ENCODE results near the gene OR2S2. TPM values are rescaled to one million over a fixed set of nuclear protein-coding genes. Genes with fewer than 3 reads are reported as not detected.
"Not testable (repeated sequence)": the region's sequence is repeated elsewhere in the genome, so short reads cannot be mapped to it uniquely, and the experiment has no call there.

OR2S2 gene
- total and polyA plus RNA-seq, 8 donors, result not detected

- DNase-seq, result no peak
- H3K9me3 ChIP-seq, result no peaks in the 10 kb centered on the region
- TF ChIP-seq POLR2AphosphoS5 (IDR thresholded peaks at IDR 0.05) (no peak), POLR2A (IDR thresholded peaks at IDR 0.05) (no peak), CTCF (IDR thresholded peaks at IDR 0.05) (no peak), EP300 (IDR thresholded peaks at IDR 0.05) (no peak)
- peak overlapping the region in 3 of 5 donors; percentile 37 to 58 (median 46) for H3K27ac ChIP-seq
- H3K36me3 ChIP-seq, result no peaks in the 10 kb centered on the region
- H3K27me3 ChIP-seq, result no peaks in the 10 kb centered on the region
- peaks cover 0 to 22% (median 4%) of the 10 kb centered on the region in 4 donors for H3K4me1 ChIP-seq
- 78 to 95% (median 93%) methylated on average over 2 to 4 of the region's 4 CpGs for whole genome bisulfite sequencing, 5 donors
- H3K4me3 ChIP-seq, result no peak overlapping the region
- intact Hi-C loops (cut with DNase I; ENCODE audit: low total_unique reads), result no loop called here
These were observed 40.7 kb downstream of the OR2S2 start for GRCh38 chr9:35917261-35917660.

GRCh38 chr9:35915681-35916294 is 42.2 kb downstream of the OR2S2 start:
- intact Hi-C loops (cut with DNase I; ENCODE audit: low total_unique reads), result no loop called here
- WGBS, 5 donors, result 79 to 90% (median 84%) methylated on average over 16 of the region's 16 CpGs
- H3K27ac ChIP-seq, result peak overlapping the region in 4 of 5 donors; percentile 26 to 58 (median 40)
- DNase-seq, result no peak
- peaks cover 3 to 34% (median 12%) of the 10 kb centered on the region in 4 donors for H3K4me1 ChIP-seq
- no peak overlapping the region for H3K4me3 ChIP-seq
- H3K27me3 ChIP-seq, result no peaks in the 10 kb centered on the region
- TF ChIP-seq POLR2A (IDR thresholded peaks at IDR 0.05), result no peak
- no peaks in the 10 kb centered on the region for H3K9me3 ChIP-seq
- no peaks in the 10 kb centered on the region for H3K36me3 ChIP-seq

- Histone ChIP-seq H3K27ac (peak overlapping the region; percentile 27 to 70 (median 54)), H3K9me3 (no peaks in the 10 kb centered on the region), H3K27me3 (no peaks in the 10 kb centered on the region), H3K36me3 (no peaks in the 10 kb centered on the region), H3K4me3 (no peak overlapping the region), H3K4me1 (peaks cover 17 to 48% (median 27%) of the 10 kb centered on the region in 4 donors)
- TF ChIP-seq CTCF (IDR thresholded peaks at IDR 0.05) (no peak), EP300 (IDR thresholded peaks at IDR 0.05) (no peak), POLR2AphosphoS5 (IDR thresholded peaks at IDR 0.05) (peak; percentile 46 to 63 (median 49)), POLR2A (IDR thresholded peaks at IDR 0.05) (no peak)
- intact Hi-C loops (cut with DNase I; ENCODE audit: low total_unique reads), result no loop called here
- DNase-seq, result peak; percentile 74 to 91
- 21 to 53% (median 32%) methylated on average over 5 to 9 of the region's 9 CpGs for WGBS, 5 donors
These were observed 43.6 kb downstream of the OR2S2 start for GRCh38 chr9:35914301-35914807.

GRCh38 chr9:35913429-35913828 is 44.5 kb downstream of the OR2S2 start:
- intact Hi-C loops (cut with DNase I; ENCODE audit: low total_unique reads); H3K27ac ChIP-seq; H3K4me3 ChIP-seq; H3K27me3 ChIP-seq; DNase-seq; H3K9me3 ChIP-seq; H3K36me3 ChIP-seq: not testable (repeated sequence)
- peaks cover 26 to 58% (median 36%) of the 10 kb centered on the region in 4 donors for H3K4me1 ChIP-seq

- Histone ChIP-seq H3K4me1 (peaks cover 32 to 63% (median 41%) of the 10 kb centered on the region in 4 donors), H3K9me3 (no peaks in the 10 kb centered on the region), H3K36me3 (no peaks in the 10 kb centered on the region), H3K27me3 (no peaks in the 10 kb centered on the region), H3K27ac (no peak overlapping the region), H3K4me3 (no peak overlapping the region)
- DNase-seq, result no peak
- TF ChIP-seq POLR2AphosphoS5 (IDR thresholded peaks at IDR 0.05), result no peak
- TF ChIP-seq CTCF (IDR thresholded peaks at IDR 0.05), result no peak
- TF ChIP-seq POLR2A (IDR thresholded peaks at IDR 0.05), result no peak
- TF ChIP-seq EP300 (IDR thresholded peaks at IDR 0.05), result no peak
- 58 to 86% (median 65%) methylated on average over 7 to 10 of the region's 10 CpGs for WGBS, 5 donors
- intact Hi-C loops (cut with DNase I; ENCODE audit: low total_unique reads), result no loop called here
These were observed 45.1 kb downstream of the OR2S2 start for GRCh38 chr9:35912791-35913400.

All from stomach (tissue), 9 donors.